NAMALWA (cell line): ENCODE data around the gene SLCO2A1.

Experiments
- DNase-seq: peaks from one replicate; pipeline ENCODE4 v3.0.0-alpha.2; 2015; ENCODE audit warnings: low spot score

SLCO2A1 gene

GRCh38 chr3:133884054-133884886, 145.5 kb downstream of the SLCO2A1 start:
- DNase-seq = no peak

GRCh38 chr3:133883641-133884040, 146.1 kb downstream of the SLCO2A1 start:
- DNase-seq = no peak

- no peak for DNase-seq
Observed at GRCh38 chr3:133882986-133883586, 146.6 kb downstream of the SLCO2A1 start.

- no peak for DNase-seq
Observed at GRCh38 chr3:133881939-133882825, 147.5 kb downstream of the SLCO2A1 start.

GRCh38 chr3:133881492-133881891, 148.2 kb downstream of the SLCO2A1 start:
- no peak for DNase-seq

- no peak for DNase-seq
Observed at GRCh38 chr3:133880886-133881455, 148.8 kb downstream of the SLCO2A1 start.

- no peak for DNase-seq
Observed at GRCh38 chr3:133880287-133880686, 149.4 kb downstream of the SLCO2A1 start.

GRCh38 chr3:133878518-133878917, 151.2 kb downstream of the SLCO2A1 start:
- no peak for DNase-seq
